Muscle of leg (tissue), 11 donors: Measurements from ENCODE around the gene FAM151A. TPM values are rescaled to one million over a fixed set of nuclear protein-coding genes. Genes with fewer than 3 reads are reported as not detected.

Experiments used
- DNase-seq: peaks from one replicate; pipeline ENCODE4 v3.0.0; 2013
- H3K27ac ChIP-seq: one replicate; pipeline ENCODE4 v1.5.1; 2013; ENCODE audit warnings: mild to moderate bottlenecking, low read length, control low read depth
- H3K27me3 ChIP-seq: one replicate; pipeline ENCODE4 v1.6.1; 2013; ENCODE audit warnings: low read length; ENCODE audit not compliant: control insufficient read depth, insufficient read depth
- H3K36me3 ChIP-seq: one replicate; pipeline ENCODE4 v1.6.1; 2013; ENCODE audit warnings: low read length; ENCODE audit not compliant: control insufficient read depth, insufficient read depth
- H3K4me1 ChIP-seq: one replicate; pipeline ENCODE4 v1.6.1; 2013; ENCODE audit warnings: low read length; ENCODE audit not compliant: control insufficient read depth, insufficient read depth
- H3K4me3 ChIP-seq: one replicate; pipeline ENCODE4 v1.5.1; 2013; ENCODE audit warnings: low read length, control low read depth
- H3K9me3 ChIP-seq: replicated peaks from 2 replicates; pipeline ENCODE4 v1.6.1; 2013; ENCODE audit warnings: low read depth, low read length; ENCODE audit not compliant: control insufficient read depth
- WGBS: methylation state at CpG from one replicate; pipeline ENCODE4 v1.1.5; 2013; ENCODE audit warnings: missing lambda C conversion rate; ENCODE audit not compliant: insufficient coverage; 5-methylcytosine and 5-hydroxymethylcytosine counted together
- polyA plus RNA-seq, 8 donors: library from polyadenylated mRNA; unstranded; fragments of 120-200 nt; gene quantifications; one replicate each; pipeline versions ENCODE4 v1.2.1 to v1.2.3, GENCODE V29; 2013; ENCODE audit warnings: inconsistent platforms in 1 of 8, low replicate concordance in 1 of 8; ENCODE audit not compliant: insufficient read length in 8 of 8, insufficient read depth in 1 of 8
- total RNA-seq: library from RNA; stranded (reverse); fragments of 120-200 nt; gene quantifications from one replicate; pipeline ENCODE4 v1.2.4, GENCODE V29; 2013

Gene FAM151A
- total and polyA plus RNA-seq, 9 donors, result 0.20 to 1.3 (median 0.47) TPM; not detected in 1

DNA sequence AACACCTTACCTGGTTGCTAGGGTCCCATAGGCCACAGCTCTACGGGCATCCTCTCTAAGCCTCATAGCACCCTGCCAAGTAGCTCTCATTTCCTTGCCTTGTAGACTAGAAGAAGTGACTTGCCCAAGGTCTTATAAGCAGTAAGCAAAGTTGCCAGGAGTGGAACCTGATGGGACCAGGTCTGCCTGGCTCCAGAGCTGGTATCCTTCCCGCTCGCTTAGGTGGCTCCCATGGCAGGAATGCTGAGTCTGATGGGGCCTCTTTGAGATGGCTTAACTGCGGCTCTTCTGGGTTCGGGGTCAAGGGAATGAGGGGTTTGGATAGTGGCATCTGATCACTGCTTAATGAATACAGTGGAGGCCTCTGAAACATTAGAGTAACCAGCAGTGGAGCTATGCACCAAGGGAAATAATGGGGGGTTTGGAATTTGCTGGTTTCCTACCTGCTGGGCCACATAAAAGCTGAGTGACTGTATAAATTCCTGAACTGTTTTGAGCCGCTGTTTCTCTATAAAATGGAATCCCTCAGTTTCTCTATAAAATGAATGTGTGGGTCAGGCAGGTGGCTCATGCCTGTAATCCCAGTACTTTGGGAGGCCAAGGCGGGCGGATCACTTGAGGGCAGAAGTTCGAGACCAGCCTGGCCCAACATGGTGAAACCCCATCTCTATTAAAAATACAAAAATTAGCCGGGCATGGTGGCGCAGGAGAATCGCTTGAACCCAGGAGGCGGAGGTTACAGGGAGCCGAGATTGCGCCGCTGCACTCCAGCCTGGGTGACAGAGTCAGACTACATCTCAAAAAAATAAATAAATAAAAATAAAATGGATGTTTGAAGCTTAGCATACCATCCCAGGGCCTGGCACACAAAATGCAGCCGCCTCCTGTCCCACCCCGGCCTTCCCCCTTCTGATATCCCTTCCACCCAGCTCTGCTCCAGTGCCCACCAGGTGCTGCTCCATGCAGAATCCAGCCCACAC is 12.4 kb downstream of the FAM151A start:
- H3K9me3 ChIP-seq, result no peaks in the 10 kb centered on the region
- peaks cover 20% of the 10 kb centered on the region for H3K4me1 ChIP-seq
- H3K36me3 ChIP-seq, result peaks cover 20% of the 10 kb centered on the region
- WGBS, result 96% methylated on average over 6 of the region's 18 CpGs
- H3K27ac ChIP-seq, result no peak overlapping the region
- DNase-seq, result no peak
- H3K27me3 ChIP-seq, result peaks cover 2% of the 10 kb centered on the region
- no peak overlapping the region for H3K4me3 ChIP-seq

DNA sequence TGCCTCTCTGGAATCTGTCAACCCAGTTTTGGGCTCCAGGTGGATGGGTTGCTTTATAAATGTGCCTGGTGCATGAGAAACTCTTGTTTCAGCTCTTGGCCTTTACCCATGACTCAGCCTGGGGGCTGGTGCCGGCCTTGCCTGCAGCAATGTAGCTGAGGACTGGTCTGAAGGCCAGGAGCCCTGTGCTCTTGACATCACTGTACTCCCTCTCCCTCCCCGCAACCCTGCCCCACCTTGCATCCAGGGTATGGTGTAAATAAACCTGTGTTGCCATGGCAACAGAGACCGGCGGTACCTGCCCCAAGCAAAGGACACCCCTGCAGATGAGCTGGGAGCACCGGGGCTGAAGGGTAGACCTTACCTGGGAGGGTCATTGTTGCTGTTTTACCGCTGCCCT is 13.3 kb downstream of the FAM151A start:
- no peaks in the 10 kb centered on the region for H3K27me3 ChIP-seq
- H3K9me3 ChIP-seq, result no peaks in the 10 kb centered on the region
- H3K4me1 ChIP-seq, result peaks cover 20% of the 10 kb centered on the region
- no peak overlapping the region for H3K4me3 ChIP-seq
- DNase-seq, result no peak
- peaks cover 20% of the 10 kb centered on the region for H3K36me3 ChIP-seq
- WGBS, result 70% methylated on average over 2 of the region's 6 CpGs
- H3K27ac ChIP-seq, result no peak overlapping the region

DNA sequence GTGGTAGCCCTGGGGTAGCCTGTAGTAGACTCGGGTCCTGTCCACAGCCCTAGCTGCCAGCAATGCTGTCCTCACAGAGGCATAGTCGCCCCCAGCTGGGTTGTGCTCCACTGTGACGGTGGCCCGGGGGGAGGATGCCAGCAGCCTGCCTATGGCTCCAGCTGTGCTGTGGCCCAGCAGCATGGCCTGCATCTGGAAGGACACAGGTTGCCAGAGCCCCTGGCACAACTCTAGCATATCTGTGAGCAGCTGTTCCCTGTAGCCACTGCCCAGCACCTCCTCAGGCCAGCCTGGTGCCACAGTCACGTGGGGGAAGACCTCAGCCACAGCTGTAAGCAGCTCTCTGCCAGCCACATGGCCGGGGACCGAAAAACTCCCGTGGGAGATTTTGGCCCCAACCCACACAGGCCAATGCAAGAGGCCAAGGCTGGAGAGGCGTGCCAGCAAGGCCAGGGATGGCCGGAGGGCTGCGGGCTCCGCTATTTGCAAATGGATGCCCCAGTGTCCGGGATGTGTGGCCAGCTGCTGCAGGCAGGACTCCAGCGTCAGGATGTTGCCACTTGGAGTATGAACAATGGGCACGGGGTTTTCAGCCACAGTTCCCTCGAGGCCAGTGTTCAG is 13.9 kb downstream of the FAM151A start:
- WGBS, result 65% methylated on average over 16 of the region's 16 CpGs
- Histone ChIP-seq H3K27ac (no peak overlapping the region), H3K4me1 (peaks cover 20% of the 10 kb centered on the region), H3K4me3 (no peak overlapping the region), H3K9me3 (no peaks in the 10 kb centered on the region), H3K27me3 (no peaks in the 10 kb centered on the region), H3K36me3 (peaks cover 20% of the 10 kb centered on the region)
- peak; percentile 79 for DNase-seq

DNA sequence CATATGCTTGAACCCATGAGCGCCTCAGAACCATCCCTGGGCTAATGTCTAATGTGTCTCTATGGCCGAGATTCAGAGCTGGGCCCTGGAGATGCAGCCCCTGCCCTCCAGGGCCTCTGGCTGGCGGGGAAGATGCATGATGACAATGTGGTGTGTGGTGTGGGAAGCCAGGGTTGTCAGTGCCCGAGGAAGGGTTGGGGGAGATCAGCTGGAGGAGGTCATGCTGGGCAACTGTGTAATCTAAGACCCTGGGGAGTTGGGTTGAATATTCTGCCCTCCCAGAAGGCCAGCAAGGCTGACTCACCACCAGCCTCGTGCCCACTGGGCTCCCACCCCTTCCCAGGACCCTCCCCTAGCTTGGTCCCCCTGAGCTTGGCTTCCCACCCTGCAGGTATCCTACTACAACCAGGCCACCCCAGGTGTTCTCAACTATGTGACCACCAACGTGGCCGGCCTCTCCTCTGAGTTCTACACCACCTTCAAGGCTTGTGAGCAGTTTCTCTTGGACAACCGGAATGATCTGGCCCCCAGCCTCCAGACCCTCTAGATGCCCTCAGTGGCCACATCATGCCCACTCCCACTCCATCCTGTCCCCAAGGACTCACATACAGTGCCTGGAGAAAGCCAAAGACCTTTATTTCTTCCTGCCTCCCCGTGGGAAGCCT is 14.6 kb downstream of the FAM151A start:
- no peak for DNase-seq
- Histone ChIP-seq H3K27me3 (no peaks in the 10 kb centered on the region), H3K36me3 (peaks cover 23% of the 10 kb centered on the region), H3K9me3 (no peaks in the 10 kb centered on the region), H3K4me1 (peaks cover 20% of the 10 kb centered on the region), H3K27ac (no peak overlapping the region), H3K4me3 (no peak overlapping the region)
- 69% methylated on average over 7 of the region's 9 CpGs for WGBS

DNA sequence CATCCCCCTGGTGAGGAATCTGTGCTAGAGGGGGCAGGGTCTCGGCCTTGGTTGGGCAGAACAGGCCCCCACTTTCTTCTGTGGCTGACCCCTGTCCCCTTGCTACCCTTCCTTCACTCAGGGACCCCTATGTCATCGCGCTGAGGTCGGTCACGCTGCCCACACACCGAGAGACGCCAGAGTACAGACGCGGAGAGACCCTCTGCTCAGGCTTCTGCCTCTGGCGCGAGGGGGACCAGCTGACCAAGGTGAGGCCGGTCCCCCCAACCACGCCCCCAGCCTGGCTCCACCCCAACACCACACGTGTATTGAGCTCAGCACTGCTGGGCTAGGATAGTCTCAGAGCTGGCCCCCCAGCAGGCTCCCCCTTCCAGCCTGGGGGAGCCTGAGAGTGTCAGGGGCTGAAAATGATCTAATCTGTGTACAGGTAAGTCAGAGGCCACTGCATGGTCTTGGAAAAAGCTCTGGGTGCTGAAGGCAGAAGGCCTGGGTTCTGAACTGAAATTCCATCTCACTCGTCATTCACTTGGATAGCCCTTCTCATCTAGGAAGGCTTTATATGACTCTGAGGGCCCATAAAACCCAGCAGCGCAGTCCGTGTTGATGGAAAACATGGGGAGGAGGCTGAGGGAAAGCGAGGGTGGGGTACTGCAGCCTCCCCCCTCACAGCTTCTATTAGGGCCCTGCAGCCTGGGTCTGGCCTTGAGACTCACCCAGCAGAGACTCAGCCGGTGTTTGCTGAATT is 15.3 kb downstream of the FAM151A start:
- 63% methylated on average over 13 of the region's 19 CpGs for WGBS
- Histone ChIP-seq H3K27ac (no peak overlapping the region), H3K4me3 (no peak overlapping the region), H3K27me3 (no peaks in the 10 kb centered on the region), H3K4me1 (peaks cover 20% of the 10 kb centered on the region), H3K9me3 (no peaks in the 10 kb centered on the region), H3K36me3 (peaks cover 26% of the 10 kb centered on the region)
- DNase-seq, result peak; percentile 32

DNA sequence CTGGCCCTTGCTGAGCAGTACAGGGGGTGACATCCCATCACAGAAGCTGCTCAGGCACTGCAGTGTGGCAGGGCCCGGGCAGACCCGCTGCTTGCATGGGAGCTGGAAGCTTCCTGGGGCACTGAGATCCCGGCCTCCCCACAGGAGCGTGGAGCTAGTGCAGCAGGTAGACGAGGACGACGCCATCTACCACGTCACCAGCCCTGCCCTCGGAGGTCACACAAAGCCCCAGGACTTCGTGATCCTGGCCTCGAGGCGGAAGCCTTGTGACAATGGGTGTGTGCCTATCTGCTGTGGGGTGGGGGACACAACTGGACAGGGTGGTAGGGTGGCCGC is 16.4 kb downstream of the FAM151A start:
- Histone ChIP-seq H3K36me3 (peaks cover 26% of the 10 kb centered on the region), H3K4me1 (peaks cover 20% of the 10 kb centered on the region), H3K4me3 (no peak overlapping the region), H3K9me3 (no peaks in the 10 kb centered on the region), H3K27me3 (no peaks in the 10 kb centered on the region), H3K27ac (no peak overlapping the region)
- no peak for DNase-seq
- 86% methylated on average over 8 of the region's 13 CpGs for WGBS

DNA sequence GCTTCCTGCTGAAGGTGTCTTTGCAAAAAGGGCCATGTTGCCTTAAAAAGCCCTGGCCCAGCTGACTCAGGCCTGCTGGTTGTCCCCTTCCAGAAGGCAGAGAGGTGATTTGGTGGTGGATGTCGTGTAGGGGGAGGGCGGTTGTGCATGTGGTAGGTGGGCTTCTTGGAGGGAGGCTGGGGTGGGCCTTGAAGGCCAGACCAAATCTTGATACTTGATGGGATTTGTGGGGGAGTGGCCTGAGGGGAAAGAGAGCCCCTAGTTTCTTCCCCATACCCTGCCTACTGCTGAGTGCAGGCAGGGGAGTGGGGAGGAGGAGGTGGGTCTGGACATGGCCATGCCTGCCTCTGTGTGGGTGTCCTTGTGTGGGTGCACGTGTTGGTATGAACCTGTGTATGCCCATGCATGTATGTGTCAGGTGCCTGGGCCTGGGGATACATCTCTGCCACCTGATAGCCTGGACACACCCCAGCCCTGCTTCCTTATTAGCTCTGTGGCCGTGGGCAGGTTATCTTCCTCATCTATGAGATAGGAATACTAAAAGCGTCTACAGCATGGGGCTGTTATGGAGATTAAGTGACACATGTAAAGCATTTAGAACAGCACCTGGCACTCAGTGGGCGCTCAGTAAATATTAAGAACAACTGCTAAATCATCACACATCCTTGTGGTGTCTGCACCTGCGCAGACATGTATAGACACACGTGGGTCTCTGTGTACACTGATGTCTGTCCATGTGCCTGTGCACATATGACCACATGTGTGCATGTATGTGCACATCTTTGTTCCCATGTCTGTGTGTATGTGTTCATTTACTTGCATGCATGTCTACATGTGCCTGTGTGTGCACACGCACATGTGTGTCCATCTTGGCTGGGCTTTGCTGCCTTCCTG is 17.0 kb downstream of the FAM151A start:
- H3K36me3 ChIP-seq, result peaks cover 29% of the 10 kb centered on the region
- no peak overlapping the region for H3K27ac ChIP-seq
- H3K9me3 ChIP-seq, result no peaks in the 10 kb centered on the region
- DNase-seq, result no peak
- H3K4me3 ChIP-seq, result no peak overlapping the region
- H3K4me1 ChIP-seq, result peaks cover 23% of the 10 kb centered on the region
- WGBS, result 100% methylated on average over 3 of the region's 9 CpGs
- H3K27me3 ChIP-seq, result no peaks in the 10 kb centered on the region

DNA sequence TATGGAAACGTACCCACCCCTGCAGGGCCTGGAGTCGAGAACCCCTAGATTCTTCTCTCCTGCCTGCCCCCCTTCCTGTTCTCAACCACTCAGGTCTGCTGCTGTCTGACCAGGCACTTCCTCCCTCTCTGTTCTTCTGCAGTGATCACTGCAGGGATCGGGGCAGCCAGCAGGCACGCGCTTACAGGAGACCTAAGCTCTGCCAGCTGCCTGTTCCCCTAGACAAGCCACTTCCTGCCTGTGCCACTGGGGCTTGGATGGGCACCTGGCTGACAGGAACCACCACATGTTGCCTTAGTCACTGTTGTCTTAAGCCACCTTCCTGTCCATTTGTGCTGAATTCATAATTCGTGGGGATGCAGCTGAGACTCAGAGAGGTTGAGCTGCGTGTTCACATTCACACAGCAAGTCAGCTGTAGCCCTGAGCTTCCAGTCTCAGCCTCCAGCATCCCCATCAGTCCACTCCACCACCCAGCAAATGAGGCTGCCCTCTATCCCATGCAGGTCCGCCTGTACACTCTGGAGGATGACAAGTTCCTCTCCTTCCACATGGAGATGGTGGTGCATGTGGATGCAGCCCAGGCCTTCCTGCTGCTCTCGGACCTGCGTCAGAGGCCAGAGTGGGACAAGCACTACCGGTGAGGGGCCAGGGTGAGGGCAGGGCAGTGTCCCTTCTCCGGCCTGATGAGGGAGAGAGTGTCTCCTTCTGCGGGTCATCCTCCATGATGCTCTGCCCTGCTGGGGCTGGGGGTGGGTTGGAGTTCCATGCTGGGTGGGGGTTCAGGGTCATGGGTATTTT is 18.6 kb downstream of the FAM151A start:
- no peak overlapping the region for H3K4me3 ChIP-seq
- no peak overlapping the region for H3K27ac ChIP-seq
- H3K27me3 ChIP-seq, result no peaks in the 10 kb centered on the region
- 83% methylated on average over 12 of the region's 13 CpGs for WGBS
- H3K4me1 ChIP-seq, result peaks cover 21% of the 10 kb centered on the region
- H3K9me3 ChIP-seq, result no peaks in the 10 kb centered on the region
- no peak for DNase-seq
- peaks cover 25% of the 10 kb centered on the region for H3K36me3 ChIP-seq

DNA sequence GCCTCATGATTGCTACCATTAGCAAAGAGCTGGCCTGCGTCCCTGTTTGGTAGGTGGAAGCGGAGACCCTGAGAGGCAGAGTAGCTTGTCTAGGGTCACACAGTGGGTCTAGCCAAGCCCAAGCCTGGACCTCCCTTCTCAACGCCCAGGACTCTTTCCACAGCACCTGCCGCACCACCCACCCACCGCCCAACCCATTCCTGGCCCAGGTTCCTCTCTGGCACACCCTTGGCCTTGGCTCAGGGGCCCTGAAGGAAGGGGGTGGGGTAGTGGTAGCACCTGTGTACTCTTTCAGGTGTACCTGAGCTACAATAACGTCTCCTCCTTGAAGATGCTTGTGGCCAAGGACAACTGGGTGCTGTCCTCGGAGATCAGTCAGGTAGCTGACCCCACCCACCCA is 19.3 kb downstream of the FAM151A start:
- Histone ChIP-seq H3K4me1 (peaks cover 14% of the 10 kb centered on the region), H3K27ac (no peak overlapping the region), H3K27me3 (no peaks in the 10 kb centered on the region), H3K9me3 (no peaks in the 10 kb centered on the region), H3K4me3 (no peak overlapping the region), H3K36me3 (peaks cover 25% of the 10 kb centered on the region)
- 54% methylated on average over 2 of the region's 7 CpGs for WGBS
- DNase-seq, result no peak
